SK-N-SH treated with all-trans-retinoic acid at 6 μM for 48 hours (cell line): ENCODE results near the gene GPR37L1.
"Not testable (repeated sequence)": the region's sequence is repeated elsewhere in the genome, so short reads cannot be mapped to it uniquely, and the experiment has no call there.

Source experiments
- ARNTL ChIP-seq: fragments of 450-650 bp; formaldehyde crosslinking; IDR thresholded peaks from 2 replicates; pipeline ENCODE4 v1.5.0; 2020; ENCODE audit warnings: low read depth, mild to moderate bottlenecking, moderate library complexity, borderline replicate concordance
- CREB5 ChIP-seq: fragments of 250-450 bp; sonication (Bioruptor Pico); IDR thresholded peaks from 2 replicates; pipeline ENCODE4 v1.5.1; 2020; ENCODE audit warnings: low read depth, mild to moderate bottlenecking, moderate library complexity
- CSDC2 ChIP-seq: fragments of 250-450 bp; sonication (Bioruptor Pico); IDR thresholded peaks from 2 replicates; pipeline ENCODE4 v1.5.0; 2020; ENCODE audit warnings: mild to moderate bottlenecking, moderate library complexity
- CSRNP3 ChIP-seq: fragments of 250-450 bp; sonication (Bioruptor Pico); IDR thresholded peaks from 2 replicates; pipeline ENCODE4 v1.5.1; 2021; ENCODE audit warnings: mild to moderate bottlenecking, moderate library complexity
- OSR1 ChIP-seq: fragments of 250-450 bp; sonication (Bioruptor Pico); IDR thresholded peaks from 2 replicates; pipeline ENCODE4 v1.8.0; 2022; ENCODE audit warnings: moderate library complexity, mild to moderate bottlenecking, inconsistent platforms
- PATZ1 ChIP-seq: fragments of 250-450 bp; sonication (Bioruptor Pico); IDR thresholded peaks from 2 replicates; pipeline ENCODE4 v1.8.0; 2020; ENCODE audit warnings: mild to moderate bottlenecking, moderate library complexity, borderline replicate concordance
- PPARA ChIP-seq: fragments of 250-450 bp; sonication (Bioruptor Pico); IDR thresholded peaks from 2 replicates; pipeline ENCODE4 v1.5.0; 2020; ENCODE audit warnings: mild to moderate bottlenecking, borderline replicate concordance
- SNAI2 ChIP-seq: fragments of 250-450 bp; sonication (Bioruptor Pico); IDR thresholded peaks from 2 replicates; pipeline ENCODE4 v1.5.0; 2020; ENCODE audit warnings: mild to moderate bottlenecking, moderate library complexity
- TSHZ2 ChIP-seq: fragments of 250-450 bp; sonication (Bioruptor Pico); IDR thresholded peaks from 2 replicates; pipeline ENCODE4 v1.5.0; 2020; ENCODE audit warnings: mild to moderate bottlenecking, moderate library complexity
- ZFP30 ChIP-seq: fragments of 450-650 bp; formaldehyde crosslinking; IDR thresholded peaks from 2 replicates; pipeline ENCODE4 v1.5.0; 2022; ENCODE audit warnings: mild to moderate bottlenecking, moderate library complexity

GRCh38 chr1:202111589-202111988 lies 11.1 kb upstream of the GPR37L1 start:
- not testable (repeated sequence) for TF ChIP-seq CSDC2 (CRISPR knock-in tag); ARNTL (CRISPR knock-in tag); OSR1; SNAI2 (CRISPR knock-in tag); PATZ1 (CRISPR knock-in tag); ZFP30 (CRISPR knock-in tag); CSRNP3 (CRISPR knock-in tag); PPARA (CRISPR knock-in tag); TSHZ2 (CRISPR knock-in tag); CREB5
